KG1 (cell line): ENCODE data around the gene ZNF296.

Experiments
- DNase-seq: peaks from one replicate; lab custom pipeline; 2025; lab: John Stamatoyannopoulos, UW

The ZNF296 gene

GRCh38 chr19:45023048-45023447 lies 53.2 kb downstream of the ZNF296 start:
- DNase-seq, result no peak

GRCh38 chr19:45021971-45022370 lies 54.3 kb downstream of the ZNF296 start:
- no peak for DNase-seq
